IMR-90 (cell line): ENCODE data around the gene BHLHA15. TPM values are rescaled to one million over a fixed set of nuclear protein-coding genes. Genes with fewer than 3 reads are reported as not detected.

Source experiments
- ATAC-seq: fragments of 200-7000 bp; cut with Tn5 transposase; 2 replicates; pipeline ENCODE4 v1.9.1; 2020; ENCODE audit warnings: low read depth, mild to moderate bottlenecking, moderate library complexity
- BruUV-seq: library from RNA; stranded (reverse); fragments of 400-500 nt; replicated peaks from 2 replicates; lab custom pipeline; 2021; lab: Mats Ljungman, UMichigan
- CTCF ChIA-PET: fragments of 300-600 bp; formaldehyde crosslinking; extraction: SDS; loops from one replicate; lab custom pipeline; 2021; ENCODE audit warnings: antibody characterized with exemption; lab: Yijun Ruan, JAX
- POLR2A ChIA-PET: fragments of 300-600 bp; sonication (Branson Sonifier 250); formaldehyde crosslinking; loops from one replicate; lab custom pipeline; 2022; ENCODE audit warnings: antibody characterized with exemption; ENCODE audit not compliant: unreplicated experiment; lab: Charles Lee
- DNase-seq: peaks from one replicate; pipeline ENCODE4 v3.0.0; 2013
- H2AFZ ChIP-seq: replicated peaks from 2 replicates; pipeline ENCODE3; 2013; ENCODE audit warnings: low read length, mild to moderate bottlenecking; ENCODE audit not compliant: poor library complexity
- H2AK5ac ChIP-seq: 2 replicates; pipeline ENCODE4 v1.6.1; 2013; ENCODE audit warnings: low read depth, low read length, inconsistent platforms
- H2AK9ac ChIP-seq: replicated peaks from 2 replicates; pipeline ENCODE3; 2013; ENCODE audit warnings: mild to moderate bottlenecking, low read depth, low read length, moderate library complexity; ENCODE audit not compliant: poor library complexity
- H2BK120ac ChIP-seq: 2 replicates; pipeline ENCODE4 v1.6.1; 2013; ENCODE audit warnings: low read depth, low read length, inconsistent platforms
- H2BK15ac ChIP-seq: 3 replicates; pipeline ENCODE4 v1.6.1; 2013; ENCODE audit warnings: low read depth, low read length, inconsistent platforms
- H2BK20ac ChIP-seq: 2 replicates; pipeline ENCODE4 v1.6.1; 2013; ENCODE audit warnings: low read depth, mild to moderate bottlenecking, inconsistent platforms, low read length, moderate library complexity
- H2BK5ac ChIP-seq: 2 replicates; pipeline ENCODE4 v1.6.1; 2013; ENCODE audit warnings: mild to moderate bottlenecking, low read depth, low read length, inconsistent platforms; ENCODE audit not compliant: poor library complexity, severe bottlenecking
- H3K14ac ChIP-seq: replicated peaks from 2 replicates; pipeline ENCODE4 v1.6.1; 2013; ENCODE audit warnings: low read depth, low read length, inconsistent platforms
- H3K18ac ChIP-seq: 2 replicates; pipeline ENCODE4 v1.6.1; 2013; ENCODE audit warnings: low read depth, low read length, control low read depth
- H3K23ac ChIP-seq: 2 replicates; pipeline ENCODE4 v1.6.1; 2013; ENCODE audit warnings: low read depth, low read length, inconsistent platforms
- H3K27ac ChIP-seq: 2 replicates; pipeline ENCODE4 v1.5.1; 2013; ENCODE audit warnings: mild to moderate bottlenecking, control low read depth, low read length; ENCODE audit not compliant: insufficient read depth
- H3K27me3 ChIP-seq: 2 replicates; pipeline ENCODE4 v1.6.1; 2013; ENCODE audit warnings: low read length; ENCODE audit not compliant: control insufficient read depth, insufficient read depth
- H3K36me3 ChIP-seq: 2 replicates; pipeline ENCODE4 v1.6.1; 2013; ENCODE audit warnings: low read length, mixed read lengths; ENCODE audit not compliant: control insufficient read depth, insufficient read depth
- H3K4ac ChIP-seq: 2 replicates; pipeline ENCODE4 v1.6.1; 2013; ENCODE audit warnings: low read depth, low read length, inconsistent platforms
- H3K4me1 ChIP-seq: 2 replicates; pipeline ENCODE4 v1.6.1; 2013; ENCODE audit warnings: low read length, mixed read lengths; ENCODE audit not compliant: control insufficient read depth, insufficient read depth
- H3K4me2 ChIP-seq: 2 replicates; pipeline ENCODE4 v1.6.1; 2013; ENCODE audit warnings: low read depth, mild to moderate bottlenecking, control low read depth, low read length, moderate library complexity
- H3K4me3 ChIP-seq: 2 replicates; pipeline ENCODE4 v1.5.1; 2013; ENCODE audit warnings: low read depth, mild to moderate bottlenecking, control low read depth, low read length, moderate library complexity; ENCODE audit not compliant: insufficient read depth
- H3K56ac ChIP-seq: 2 replicates; pipeline ENCODE4 v1.6.1; 2013; ENCODE audit warnings: low read length, inconsistent platforms; ENCODE audit not compliant: insufficient read depth; ENCODE audit errors: extremely low read depth
- H3K79me1 ChIP-seq, 2 experiments: 2 replicates each; pipeline ENCODE4 v1.6.1; 2013; ENCODE audit warnings: low read length in 2 of 2, inconsistent platforms in 1 of 2, low read depth in 1 of 2
- H3K9ac ChIP-seq: 2 replicates; pipeline ENCODE4 v1.6.1; 2013; ENCODE audit warnings: low read depth, low read length, control low read depth
- H3K9me1 ChIP-seq: 2 replicates; pipeline ENCODE4 v1.6.1; 2013; ENCODE audit warnings: low read length, inconsistent platforms; ENCODE audit not compliant: insufficient read depth
- H3K9me3 ChIP-seq: 2 replicates; pipeline ENCODE4 v1.6.1; 2013; ENCODE audit warnings: low read length; ENCODE audit not compliant: control insufficient read depth, insufficient read depth
- H4K20me1 ChIP-seq: 2 replicates; pipeline ENCODE4 v1.6.1; 2013; ENCODE audit warnings: low read length, inconsistent platforms; ENCODE audit not compliant: insufficient read depth
- H4K5ac ChIP-seq: 2 replicates; pipeline ENCODE4 v1.6.1; 2013; ENCODE audit warnings: mild to moderate bottlenecking, low read depth, low read length, control low read depth
- H4K8ac ChIP-seq, 2 experiments: 2 replicates each; pipeline ENCODE4 v1.6.1; 2013; ENCODE audit warnings: low read depth in 2 of 2, low read length in 2 of 2, control low read depth in 1 of 2, inconsistent platforms in 1 of 2
- H4K91ac ChIP-seq: 2 replicates; pipeline ENCODE4 v1.6.1; 2013; ENCODE audit warnings: low read depth, low read length, inconsistent platforms; ENCODE audit not compliant: insufficient read depth
- ELK1 ChIP-seq: fragments of 150-350 bp; IDR thresholded peaks from 2 replicates; pipeline ENCODE4 v1.6.1; 2016; ENCODE audit warnings: low read depth, mild to moderate bottlenecking, low read length, moderate library complexity, borderline replicate concordance
- MAZ ChIP-seq: IDR thresholded peaks from 2 replicates; pipeline ENCODE4 v1.6.1; 2012; ENCODE audit warnings: low read depth, mild to moderate bottlenecking, low read length, improper control_type of control experiment, moderate library complexity, borderline replicate concordance
- MXI1 ChIP-seq: IDR thresholded peaks from 2 replicates; pipeline ENCODE4 v1.6.1; 2012; ENCODE audit warnings: low read depth, mild to moderate bottlenecking, low read length, moderate library complexity, borderline replicate concordance
- NFE2L2 ChIP-seq: fragments of 150-350 bp; IDR thresholded peaks from 2 replicates; pipeline ENCODE4 v1.6.1; 2016; ENCODE audit warnings: low read depth, mild to moderate bottlenecking, low read length
- POLR2A ChIP-seq: IDR thresholded peaks from 2 replicates; pipeline ENCODE4 v1.6.1; 2012; ENCODE audit warnings: mild to moderate bottlenecking, low read depth, low read length
- RCOR1 ChIP-seq: IDR thresholded peaks from 2 replicates; pipeline ENCODE4 v1.6.1; 2012; ENCODE audit warnings: mild to moderate bottlenecking, low read length, improper control_type of control experiment; ENCODE audit not compliant: insufficient replicate concordance
- WGBS, 2 experiments: methylation state at CpG; one replicate each; pipeline versions ENCODE4 v1.1.5 to v1.1.7; 2013; ENCODE audit warnings: missing lambda C conversion rate in 2 of 2; ENCODE audit not compliant: insufficient read length in 1 of 2; ENCODE audit errors: extremely low coverage in 2 of 2; 5-methylcytosine and 5-hydroxymethylcytosine counted together
- dilution Hi-C: fragments of 300-500 bp; cut with HindIII; formaldehyde crosslinking; loops from one replicate; pipeline ENCODE4 v1.14.3; 2018; ENCODE audit warnings: low sequenced_read_pairs; ENCODE audit not compliant: unreplicated experiment
- in situ Hi-C: fragments of 300-500 bp; cut with MboI; formaldehyde crosslinking; loops from 3 replicates; pipeline ENCODE4 v1.14.3; 2019; ENCODE audit warnings: low sequenced_read_pairs, inconsistent platforms, mixed read lengths
- intact Hi-C: fragments of 100-400 bp; cut with micrococcal nuclease; formaldehyde crosslinking; loops from 2 replicates; pipeline ENCODE4 v1.10.0; 2022
- polyA plus RNA-seq, 3 experiments: library from polyadenylated mRNA; depleted of rRNA; stranded (reverse); fragments of >200 nt; gene quantifications; 2 replicates each; pipeline ENCODE4 v1.2.3, GENCODE V29; 2012; ENCODE audit warnings: low replicate concordance in 1 of 3
- total RNA-seq: library from RNA; depleted of rRNA; stranded (reverse); fragments of >200 nt; gene quantifications from 2 replicates; pipeline ENCODE4 v1.2.3, GENCODE V29; 2012

BHLHA15 gene
- total and polyA plus RNA-seq, 2 of the 4 experiments (the other 2 are of a cell fraction), result not detected

- Histone ChIP-seq H4K91ac (no peak overlapping the region), H2BK15ac (no peak overlapping the region), H3K18ac (no peak overlapping the region), H3K9ac (no peak overlapping the region), H3K4me1 (no peaks in the 10 kb centered on the region), H3K4me2 (no peak overlapping the region), H3K9me1 (no peaks in the 10 kb centered on the region), H3K9me3 (no peaks in the 10 kb centered on the region), H3K36me3 (peaks cover 34% of the 10 kb centered on the region), H2BK20ac (no peak overlapping the region), H2BK120ac (no peak overlapping the region), H4K8ac (no peak overlapping the region), H3K27ac (no peak overlapping the region), H2BK5ac (no peak overlapping the region), H2AK9ac (no peak overlapping the region), H2AFZ (no peak overlapping the region), H3K56ac (no peak overlapping the region), H3K79me1 (no peaks in the 10 kb centered on the region), H3K14ac (no peak overlapping the region), H3K4me3 (no peak overlapping the region), H3K27me3 (no peaks in the 10 kb centered on the region), H3K23ac (no peak overlapping the region), H4K20me1 (no peaks in the 10 kb centered on the region), H4K5ac (no peak overlapping the region), H3K4ac (no peak overlapping the region), H2AK5ac (no peak overlapping the region)
- CTCF ChIA-PET, result no interaction called here
- in situ Hi-C loops, result loop anchor here (10.0 kb wide), 1 partner anchor 206 kb away; no protein-coding TSS in a partner anchor
- 89% methylated on average over 18 of the region's 30 CpGs; no CpG with 5 or more reads in 1 of the 2 experiments for WGBS, 2 experiments
- intact Hi-C loops, result no loop called here
- POLR2A ChIA-PET, result no interaction called here
- dilution Hi-C loops, result no loop called here
- DNase-seq, result no peak
- TF ChIP-seq MAZ, result no peak
- no peak for TF ChIP-seq RCOR1
- no peak for TF ChIP-seq ELK1
- no peak for TF ChIP-seq NFE2L2
- no peak for TF ChIP-seq MXI1
- no peak for TF ChIP-seq POLR2A
- BruUV-seq, result no TSS peak
- no peak for ATAC-seq
These were observed 19.7 kb downstream of the BHLHA15 start for GRCh38 chr7:98230746-98231471.
